Measurements from ENCODE around the gene OCA2.
"Not testable (repeated sequence)": the region's sequence is repeated elsewhere in the genome, so short reads cannot be mapped to it uniquely, and the experiment has no call there.

Gene OCA2

DNA sequence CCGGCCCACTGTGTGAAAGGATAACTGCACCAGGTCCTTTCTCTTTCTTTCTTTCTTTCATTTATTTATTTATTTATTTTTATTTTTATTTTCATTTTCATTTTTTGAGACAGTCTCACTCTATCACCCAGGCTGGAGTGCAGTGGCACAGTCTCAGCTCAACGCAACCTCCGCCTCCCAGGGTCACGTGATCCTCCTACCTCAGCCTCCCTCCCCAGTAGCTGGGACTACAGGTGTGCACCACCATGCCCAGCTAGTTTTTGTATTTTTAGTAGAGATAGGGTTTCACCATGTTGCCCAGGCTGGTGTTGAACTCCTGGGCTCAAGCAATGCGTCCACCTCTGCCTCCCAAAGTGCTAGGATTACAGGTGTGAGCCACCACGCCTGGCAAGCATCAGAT lies 146.5 kb downstream of the OCA2 start:
- not testable (repeated sequence) for DNase-seq (ENCODE audit: low read depth in 2 of 2)

DNA sequence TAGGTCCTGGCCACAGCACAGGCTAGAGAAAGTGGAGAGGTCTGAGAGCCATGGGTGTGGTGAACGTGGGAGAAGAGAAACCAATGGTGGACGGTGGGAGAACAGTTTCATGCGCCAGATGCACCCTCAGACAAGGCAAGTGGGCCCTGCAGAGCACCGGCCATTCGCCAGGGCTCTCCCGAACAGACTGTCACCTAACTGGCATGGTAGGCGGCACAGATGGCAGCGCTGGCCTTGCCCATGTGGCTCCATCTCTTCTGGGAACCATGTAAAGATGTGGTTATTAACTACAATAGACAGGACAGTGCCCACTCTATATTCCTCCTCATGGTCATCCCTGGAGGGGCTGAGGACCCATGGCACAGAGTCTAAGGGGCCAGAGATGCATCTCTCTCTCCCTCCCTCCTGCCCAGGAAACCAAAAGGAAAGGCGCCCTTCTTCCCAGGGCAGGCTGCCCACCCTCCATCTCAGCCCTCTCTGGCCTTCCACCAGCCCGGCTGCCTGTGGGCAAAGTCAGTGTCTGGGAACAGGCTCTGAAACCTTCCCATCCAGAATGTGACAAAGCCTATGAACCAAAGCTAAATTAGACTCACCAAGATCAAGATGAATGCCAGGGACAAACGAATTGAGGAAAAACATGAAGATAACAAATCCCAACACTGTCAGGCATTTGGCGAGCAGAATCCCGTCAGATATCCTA lies 147.8 kb downstream of the OCA2 start:
- no peak for DNase-seq (ENCODE audit: low read depth in 2 of 2)

- no peak for DNase-seq (ENCODE audit: low read depth in 2 of 2)
Observed at GRCh38 chr15:27949089-27949488, 150.0 kb downstream of the OCA2 start.

DNA sequence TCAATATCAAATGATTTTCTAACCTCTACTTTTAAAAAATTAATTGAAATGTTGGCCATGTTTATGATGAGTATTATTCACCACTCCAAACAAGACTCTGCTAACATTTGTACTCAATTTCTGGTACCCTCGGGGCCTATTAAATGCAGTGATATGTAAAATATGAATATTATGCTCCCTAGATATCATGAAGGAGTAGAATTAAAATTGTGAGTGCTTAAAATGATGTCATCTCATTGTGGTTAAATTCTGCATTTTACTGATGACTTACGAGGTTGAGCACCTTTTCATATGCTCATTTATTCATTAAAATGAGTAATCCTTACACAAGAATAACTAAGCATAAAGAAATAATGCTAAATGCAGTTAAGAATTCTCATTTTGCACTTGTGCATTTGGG lies 159.9 kb downstream of the OCA2 start:
- no peak for DNase-seq (ENCODE audit: low read depth in 2 of 2)

- no peak for DNase-seq (ENCODE audit: low read depth in 2 of 2)
Observed at GRCh38 chr15:27937851-27938250, 161.3 kb downstream of the OCA2 start.

- no peak for DNase-seq (ENCODE audit: low read depth in 2 of 2)
Observed at GRCh38 chr15:27936164-27936563, 163.0 kb downstream of the OCA2 start.

- DNase-seq (ENCODE audit: low read depth in 2 of 2) = no peak
Observed at GRCh38 chr15:27935328-27935727, 163.8 kb downstream of the OCA2 start.

GRCh38 chr15:27934782-27935181 lies 164.3 kb downstream of the OCA2 start:
- no peak for DNase-seq (ENCODE audit: low read depth in 2 of 2)

- no peak for DNase-seq (ENCODE audit: low read depth in 2 of 2)
Observed at GRCh38 chr15:27933562-27933961, 165.6 kb downstream of the OCA2 start.

- DNase-seq (ENCODE audit: low read depth in 2 of 2) = no peak
Observed at GRCh38 chr15:27932600-27932999, 166.5 kb downstream of the OCA2 start.

- no peak for DNase-seq (ENCODE audit: low read depth in 2 of 2)
Observed at GRCh38 chr15:27928386-27928785, 170.7 kb downstream of the OCA2 start.

- DNase-seq (ENCODE audit: low read depth in 2 of 2) = no peak
Observed at GRCh38 chr15:27912283-27912682, 186.8 kb downstream of the OCA2 start.

- DNase-seq (ENCODE audit: low read depth in 2 of 2) = no peak
Observed at GRCh38 chr15:27906802-27907201, 192.3 kb downstream of the OCA2 start.

DNA sequence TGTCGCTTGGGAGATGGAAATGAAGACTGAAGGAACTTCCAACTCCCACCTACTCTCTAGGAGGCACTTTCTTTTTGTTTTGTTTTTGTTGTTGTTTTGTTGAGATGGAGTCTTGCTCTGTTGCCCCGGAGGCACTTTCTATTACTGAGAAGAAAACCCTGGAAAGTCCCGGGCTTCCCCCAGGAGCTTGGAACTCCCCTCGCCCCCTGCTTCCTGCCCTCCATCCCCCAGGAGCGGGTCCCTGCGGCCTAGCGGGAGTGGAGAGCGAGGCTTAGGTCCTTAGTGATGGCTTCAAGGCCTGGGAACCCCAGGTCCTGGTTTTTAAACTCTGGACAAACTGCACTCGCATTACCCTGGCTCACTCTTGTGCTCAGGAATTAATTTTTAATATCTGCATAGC lies 195.7 kb downstream of the OCA2 start:
- DNase-seq (ENCODE audit: low read depth in 2 of 2) = no peak

DNA sequence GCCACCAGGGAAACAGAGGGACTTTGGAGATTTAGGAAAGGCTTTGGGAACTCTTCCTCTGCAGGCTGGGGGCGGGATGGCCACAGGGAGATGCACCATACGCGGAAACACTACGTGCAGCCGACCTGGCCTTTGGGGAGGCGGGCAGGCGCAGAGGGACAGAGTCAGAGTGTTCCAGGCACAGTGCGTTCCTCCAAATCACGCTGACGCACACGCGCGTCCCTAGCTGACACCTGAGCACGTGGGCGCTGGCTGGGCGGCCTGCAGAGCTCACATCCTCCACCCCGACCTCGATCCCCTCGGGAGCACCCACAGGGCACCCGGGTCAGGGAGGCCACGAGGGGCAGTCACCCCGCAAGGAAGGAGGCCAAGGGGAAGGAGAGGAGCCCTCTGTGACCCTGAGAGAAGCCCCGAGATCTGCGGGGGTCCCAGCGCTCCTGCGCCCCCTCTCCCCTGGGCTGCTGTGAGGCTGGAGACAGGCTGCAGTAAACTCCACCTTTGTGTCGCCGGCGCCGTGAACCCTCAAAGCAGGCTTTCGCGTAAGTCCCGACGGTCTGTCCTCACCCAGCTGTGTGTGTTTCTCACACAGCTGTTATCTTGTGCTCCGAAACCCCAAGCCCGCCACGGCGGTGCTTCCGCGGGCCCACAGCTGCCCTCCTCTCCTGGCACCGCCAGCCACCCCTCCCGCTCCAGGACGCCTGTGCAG lies 196.3 kb downstream of the OCA2 start:
- no peak for DNase-seq (ENCODE audit: low read depth in 2 of 2)

DNA sequence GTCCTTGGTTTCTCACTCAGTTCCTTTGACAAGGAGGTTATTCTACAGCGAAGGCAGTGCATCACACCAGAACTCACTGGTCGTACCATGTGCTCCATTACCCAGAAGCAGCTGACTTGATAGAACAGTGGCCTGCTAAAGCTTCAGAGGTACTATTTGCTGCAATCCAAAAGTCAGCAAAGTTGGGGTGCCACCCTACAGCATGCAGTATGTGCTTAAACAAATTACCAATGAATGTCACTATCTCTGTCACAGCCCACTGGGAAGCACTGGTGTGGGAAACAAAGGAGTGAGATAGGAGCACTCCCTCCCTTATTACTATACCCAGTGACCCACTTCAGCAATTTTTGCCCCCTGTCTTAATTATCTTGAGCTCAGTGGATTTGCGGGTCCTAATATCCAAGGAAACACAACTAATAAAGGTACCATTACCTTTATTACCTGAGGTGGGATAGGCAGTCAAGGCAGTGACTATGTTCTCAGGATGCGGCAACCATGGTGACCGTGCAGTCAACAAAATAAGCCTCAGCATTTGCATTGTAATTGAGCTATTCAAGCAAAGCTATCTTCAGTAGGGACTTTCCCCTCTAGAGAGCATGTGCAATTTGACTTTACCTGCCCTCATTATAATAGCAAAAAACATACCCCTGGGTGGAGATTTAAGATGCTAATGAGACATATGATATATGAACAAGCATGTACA lies 199.4 kb downstream of the OCA2 start:
- no peak for DNase-seq (ENCODE audit: low read depth in 2 of 2)

GRCh38 chr15:27897481-27897880 lies 201.6 kb downstream of the OCA2 start:
- DNase-seq (ENCODE audit: low read depth in 2 of 2) = no peak

DNA sequence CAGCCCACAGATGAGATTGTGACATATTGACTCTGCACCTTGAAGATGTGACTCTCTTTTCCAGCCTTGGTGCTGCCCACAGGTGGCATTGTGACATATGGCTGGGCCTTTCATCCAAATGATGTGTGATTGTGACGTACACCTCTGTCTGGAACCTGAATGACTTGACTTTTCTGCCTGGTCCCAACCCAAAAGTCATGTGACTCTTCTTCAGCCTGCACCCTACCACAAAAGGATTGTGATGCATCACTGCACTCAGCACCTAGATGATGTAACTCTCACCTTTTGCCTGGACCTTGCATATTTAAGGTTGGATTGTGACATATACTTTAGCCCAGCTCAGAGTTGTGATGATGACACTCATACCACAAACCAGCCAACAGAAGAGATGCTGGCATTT lies 204.5 kb downstream of the OCA2 start:
- DNase-seq (ENCODE audit: low read depth in 2 of 2) = no peak

GRCh38 chr15:27889258-27889657 lies 209.9 kb downstream of the OCA2 start:
- DNase-seq (ENCODE audit: low read depth in 2 of 2) = no peak

DNA sequence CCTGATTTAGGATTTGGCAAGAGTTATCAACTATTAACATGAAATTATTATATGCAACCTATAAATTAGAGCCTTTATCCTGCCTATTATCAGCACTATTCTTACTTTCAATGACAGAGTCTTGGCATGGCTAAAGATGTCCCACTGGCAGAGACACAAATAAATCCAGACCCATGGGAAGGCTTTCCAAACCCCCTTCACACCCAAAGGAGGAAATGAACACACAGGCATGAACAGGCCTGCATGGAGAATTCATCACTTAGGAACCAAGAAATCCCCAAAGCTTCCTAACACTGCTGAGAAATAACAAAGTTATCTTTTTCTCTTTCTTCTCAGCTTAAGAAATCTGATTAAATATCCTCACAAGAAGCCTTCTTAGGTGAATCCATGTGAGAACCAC lies 213.9 kb downstream of the OCA2 start:
- DNase-seq (ENCODE audit: low read depth in 2 of 2) = no peak

DNA sequence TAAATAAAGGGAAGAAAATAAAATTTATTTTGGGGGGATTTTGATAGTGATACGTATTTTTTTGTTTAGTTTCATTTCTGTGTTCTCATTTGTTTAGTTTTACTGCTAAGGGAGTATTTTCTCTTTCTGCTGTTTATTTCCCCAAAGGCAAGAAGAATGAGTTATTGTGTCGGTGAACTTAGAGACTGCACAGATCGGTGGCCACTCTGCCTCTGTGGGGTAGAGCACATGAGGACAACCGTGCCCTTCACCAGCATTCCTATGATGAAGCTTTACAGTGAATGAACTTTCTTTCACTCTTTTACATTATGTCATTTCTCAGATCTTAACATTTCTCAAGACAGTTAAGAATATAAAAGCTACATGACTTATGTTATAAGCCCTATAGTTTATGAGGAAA lies 214.4 kb downstream of the OCA2 start:
- no peak for DNase-seq (ENCODE audit: low read depth in 2 of 2)

DNA sequence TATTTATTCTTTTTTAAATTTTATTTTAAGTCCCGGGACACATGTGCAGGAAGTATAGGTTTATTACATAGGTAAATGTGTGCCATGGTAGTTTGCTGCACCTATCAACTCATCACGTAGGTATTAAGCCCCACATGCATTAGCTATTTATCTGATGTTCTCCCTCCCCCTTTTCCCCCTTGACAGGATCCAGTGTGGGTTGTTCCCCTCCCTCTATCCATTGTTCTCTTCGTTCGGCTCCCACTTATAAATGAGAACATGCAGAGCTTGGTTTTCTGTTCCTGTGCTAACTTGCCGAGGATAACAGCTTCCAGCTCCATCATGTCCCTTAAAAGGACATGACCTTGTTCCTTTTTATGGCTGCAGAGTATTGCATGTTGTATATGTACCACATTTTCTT lies 220.3 kb downstream of the OCA2 start:
- DNase-seq (ENCODE audit: low read depth in 2 of 2) = no peak

DNA sequence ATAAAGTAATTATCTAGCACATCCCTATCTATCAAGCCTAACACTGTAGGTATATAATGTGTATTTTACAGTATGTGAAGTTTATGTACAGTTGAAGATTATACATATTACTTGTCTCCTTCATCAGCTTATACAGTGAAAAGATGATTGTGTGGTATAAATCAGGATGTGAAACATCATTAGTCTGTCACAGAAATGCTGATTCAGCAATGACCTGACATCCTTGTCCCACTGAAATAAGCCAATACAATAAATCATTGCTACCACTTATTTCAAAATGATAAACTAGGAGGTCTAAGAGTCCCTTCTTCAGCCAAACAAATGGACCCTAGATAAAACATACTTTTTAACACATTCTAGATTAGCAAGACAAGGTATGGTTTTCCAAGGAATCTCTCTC lies 225.3 kb downstream of the OCA2 start:
- DNase-seq (ENCODE audit: low read depth in 2 of 2) = no peak

Data from stimulated activated CD8-positive, alpha-beta memory T cell treated with anti-CD3 and anti-CD28 coated beads, Interleukin-2, amount 100 ng/mL, for 48 hours (primary cell).